Measurements from ENCODE around the gene OSBPL1A.

OSBPL1A gene

DNA sequence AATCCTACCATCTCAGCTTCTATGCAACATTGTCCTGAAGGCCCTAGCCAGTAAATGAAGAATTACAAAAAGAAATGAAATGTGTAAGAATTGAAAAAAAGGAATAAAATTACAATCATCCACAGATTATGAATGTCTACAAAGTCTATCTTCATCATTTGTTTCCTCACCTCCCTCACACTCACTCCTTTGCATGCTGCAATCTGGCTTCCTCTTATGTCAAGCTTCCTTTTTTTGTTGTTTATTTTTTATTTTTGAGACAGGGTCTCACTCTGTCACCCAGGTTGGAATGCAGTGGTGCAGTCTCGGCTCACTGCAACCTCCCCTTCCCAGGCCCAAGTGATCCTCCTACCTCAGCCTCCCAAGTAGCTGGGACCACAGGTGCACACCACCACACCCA lies 129.7 kb downstream of the OSBPL1A start:
- DNase-seq (ENCODE audit: low spot score) = no peak

GRCh38 chr18:24266131-24266530 lies 131.5 kb downstream of the OSBPL1A start:
- no peak for DNase-seq (ENCODE audit: low spot score)

GRCh38 chr18:24265502-24266064 lies 132.0 kb downstream of the OSBPL1A start:
- DNase-seq (ENCODE audit: low spot score) = no peak

DNA sequence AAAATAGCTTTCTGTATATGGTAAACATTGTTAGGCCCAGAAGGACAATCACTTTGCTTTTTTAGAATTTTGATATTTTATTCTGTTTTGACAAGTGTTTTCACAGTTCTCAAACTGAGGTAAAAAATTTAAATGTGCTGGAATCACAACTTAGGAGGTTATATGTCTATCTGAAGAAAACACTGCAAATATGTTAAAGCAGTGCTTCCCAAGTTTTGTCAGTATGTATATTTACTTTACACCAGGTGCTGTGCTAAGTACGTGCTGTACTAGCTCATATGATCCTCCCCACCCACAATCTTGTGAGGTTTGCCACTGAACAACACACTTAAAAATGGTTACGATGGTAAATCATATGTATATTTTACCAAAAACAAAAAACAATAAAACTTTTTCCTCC lies 134.6 kb downstream of the OSBPL1A start:
- DNase-seq (ENCODE audit: low spot score) = no peak

- no peak for DNase-seq (ENCODE audit: low spot score)
These were observed 135.5 kb downstream of the OSBPL1A start for GRCh38 chr18:24262087-24262486.

DNA sequence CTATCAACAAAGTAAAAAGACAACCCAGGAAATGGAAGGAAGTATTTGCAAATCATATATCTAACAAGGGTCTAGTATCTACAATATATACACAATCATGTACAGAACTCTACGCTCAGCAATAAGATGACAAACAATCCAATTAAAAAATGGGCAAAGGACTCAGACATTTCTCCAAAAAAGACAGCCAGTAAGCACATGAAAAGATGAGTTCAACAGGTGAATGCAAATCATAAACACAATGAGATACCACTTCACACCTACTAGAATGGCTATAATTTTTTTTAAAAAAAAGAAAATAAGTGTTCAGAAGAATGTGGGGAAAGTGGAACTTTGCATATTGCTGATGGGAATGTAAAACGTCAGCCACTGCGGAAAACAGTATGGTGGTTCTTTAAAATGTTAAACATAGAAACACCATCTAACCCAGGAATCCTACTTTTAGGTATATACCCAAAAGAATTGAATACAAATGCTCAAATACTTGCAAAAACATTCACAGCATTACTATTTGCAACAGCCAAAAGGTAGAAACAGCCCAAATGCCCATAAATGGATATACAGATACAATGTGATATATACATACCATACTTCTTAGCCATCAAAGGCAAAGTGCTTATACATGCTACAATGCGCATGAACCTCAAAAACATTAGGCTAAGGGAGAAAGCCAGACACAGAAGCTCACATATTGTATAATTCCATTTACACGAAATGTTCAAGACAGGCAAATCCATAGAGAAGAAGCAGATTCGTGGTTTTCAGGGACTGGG lies 137.6 kb downstream of the OSBPL1A start:
- DNase-seq (ENCODE audit: low spot score) = no peak

GRCh38 chr18:24254071-24254470 lies 143.6 kb downstream of the OSBPL1A start:
- DNase-seq (ENCODE audit: low spot score) = no peak

GRCh38 chr18:24249716-24250115 lies 147.9 kb downstream of the OSBPL1A start:
- DNase-seq (ENCODE audit: low spot score) = no peak

DNA sequence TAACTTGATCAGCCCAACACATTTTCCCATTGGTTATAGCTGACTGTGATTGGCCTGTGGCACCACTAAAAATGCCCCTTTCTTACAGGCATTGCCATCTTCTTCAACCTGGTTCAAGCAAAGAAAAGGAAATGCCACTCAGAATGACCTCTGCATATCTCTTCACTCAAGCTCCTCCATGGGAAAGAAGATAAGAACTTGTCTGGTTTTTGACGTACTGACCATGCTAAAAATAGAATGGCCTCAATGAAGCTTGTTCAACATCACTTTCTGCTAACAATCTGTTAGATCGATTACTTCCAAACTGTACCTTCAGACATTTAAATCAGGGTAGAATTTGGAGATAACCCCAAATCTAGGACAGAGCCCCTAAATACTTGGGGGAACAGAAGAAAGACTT lies 149.3 kb downstream of the OSBPL1A start:
- no peak for DNase-seq (ENCODE audit: low spot score)

- no peak for DNase-seq (ENCODE audit: low spot score)
These were observed 151.5 kb downstream of the OSBPL1A start for GRCh38 chr18:24246143-24246542.

- no peak for DNase-seq (ENCODE audit: low spot score)
These were observed 152.9 kb downstream of the OSBPL1A start for GRCh38 chr18:24244698-24245097.

- no peak for DNase-seq (ENCODE audit: low spot score)
These were observed 153.9 kb downstream of the OSBPL1A start for GRCh38 chr18:24243677-24244076.

- no peak for DNase-seq (ENCODE audit: low spot score)
These were observed 158.3 kb downstream of the OSBPL1A start for GRCh38 chr18:24239341-24239740.

DNA sequence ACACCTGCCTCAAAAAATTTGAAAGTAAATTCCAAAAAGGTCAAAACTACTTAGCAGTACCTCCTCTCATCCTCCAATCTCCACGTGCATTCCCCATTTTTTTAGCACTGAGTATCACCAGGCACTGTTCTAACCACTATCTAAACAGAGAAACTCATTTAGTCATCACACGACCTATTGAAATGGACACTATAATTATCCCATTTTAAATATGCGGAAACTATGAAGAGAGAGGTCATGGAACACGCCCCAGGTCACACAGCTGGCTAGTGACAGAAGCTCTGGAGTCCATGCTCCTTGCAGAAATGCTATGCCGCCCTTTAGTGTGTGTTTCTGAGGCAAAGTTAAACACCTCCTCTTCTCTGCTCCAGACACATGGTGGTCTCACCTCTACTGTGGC lies 159.2 kb downstream of the OSBPL1A start:
- no peak for DNase-seq (ENCODE audit: low spot score)

GRCh38 chr18:24234850-24235418 lies 162.7 kb downstream of the OSBPL1A start:
- DNase-seq (ENCODE audit: low spot score) = no peak

DNA sequence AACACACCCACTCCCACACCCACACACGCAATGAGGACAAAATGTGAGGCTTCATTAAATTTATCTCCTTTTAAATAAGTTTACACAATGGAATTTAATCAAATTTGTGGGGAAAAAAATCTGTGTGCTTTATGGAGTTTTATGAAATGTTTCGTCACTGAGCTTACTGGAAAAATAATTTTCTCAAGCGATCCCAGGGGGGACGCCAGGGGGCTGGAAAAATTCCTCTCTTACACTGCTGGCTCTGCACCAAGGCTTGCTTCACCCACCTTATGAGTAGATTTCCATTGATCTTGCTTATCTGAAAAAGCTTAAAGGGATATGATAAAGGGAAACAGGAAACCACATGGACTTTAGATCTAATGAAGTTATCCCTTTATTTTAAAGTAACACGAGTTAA lies 163.3 kb downstream of the OSBPL1A start:
- no peak for DNase-seq (ENCODE audit: low spot score)

GRCh38 chr18:24232800-24233199 lies 164.8 kb downstream of the OSBPL1A start:
- DNase-seq (ENCODE audit: low spot score) = no peak

DNA sequence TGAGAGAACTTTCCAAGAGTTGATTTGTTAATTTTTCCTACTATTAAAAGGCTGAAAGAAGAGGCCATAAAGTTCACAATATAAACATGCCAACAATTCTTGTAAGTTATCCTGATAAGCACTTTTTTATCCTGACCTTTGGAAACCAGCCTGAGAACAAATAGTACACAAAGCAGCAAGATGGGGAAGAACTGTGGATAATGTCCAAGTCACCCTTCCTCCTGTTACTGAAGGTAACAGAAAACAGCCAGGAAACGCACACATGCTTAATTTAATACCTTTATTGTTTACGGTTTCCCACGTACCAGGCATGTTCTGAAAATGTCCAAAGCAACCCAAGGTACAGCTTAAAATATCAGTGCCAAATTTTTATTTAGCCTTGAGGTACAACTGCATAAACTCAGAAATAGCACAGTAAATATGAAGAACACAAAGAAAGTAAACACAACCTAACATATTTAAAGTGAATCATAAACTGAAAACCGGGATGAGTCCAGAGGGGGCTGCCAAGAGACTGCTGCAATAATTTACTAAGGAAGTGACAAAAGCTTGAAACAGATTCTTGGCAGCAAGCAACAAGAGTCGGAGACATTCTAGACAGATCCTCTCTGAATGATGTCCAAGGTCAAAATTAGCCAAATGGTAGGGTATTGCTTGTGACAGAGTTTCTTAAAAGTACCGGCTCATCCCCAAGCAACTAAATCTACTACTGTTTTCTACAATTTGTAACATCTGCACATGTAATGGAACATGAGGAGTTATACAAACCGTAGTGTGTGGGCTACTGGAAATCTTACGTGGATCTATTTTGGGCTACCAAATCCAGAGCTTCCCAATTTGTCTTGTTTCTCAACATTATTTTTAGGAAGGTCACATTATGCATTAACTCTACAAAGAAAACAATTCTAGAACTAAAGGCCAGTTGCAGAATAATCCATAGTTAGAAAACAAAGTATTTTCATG lies 165.6 kb downstream of the OSBPL1A start:
- DNase-seq (ENCODE audit: low spot score) = peak; percentile 18

DNA sequence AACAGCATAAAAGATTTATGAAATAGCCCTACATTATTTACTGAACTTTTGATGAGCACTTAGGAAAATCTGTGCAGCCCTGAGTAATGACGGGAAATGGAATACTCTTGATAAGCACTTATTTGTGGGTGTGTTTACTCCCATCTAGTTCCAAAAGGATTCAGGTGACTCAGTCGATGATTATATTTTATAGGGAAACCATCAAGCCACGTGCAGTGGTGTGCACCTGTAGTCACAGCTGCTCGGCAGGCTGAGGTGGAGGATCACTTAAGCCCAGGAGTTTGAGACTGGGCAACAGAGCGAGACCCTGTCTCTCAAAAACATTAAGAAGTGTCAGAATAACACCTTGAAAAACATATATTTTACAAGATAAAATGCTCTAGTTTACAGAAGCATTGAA lies 166.9 kb downstream of the OSBPL1A start:
- DNase-seq (ENCODE audit: low spot score) = no peak

GRCh38 chr18:24228667-24229041 lies 169.0 kb downstream of the OSBPL1A start:
- no peak for DNase-seq (ENCODE audit: low spot score)

DNA sequence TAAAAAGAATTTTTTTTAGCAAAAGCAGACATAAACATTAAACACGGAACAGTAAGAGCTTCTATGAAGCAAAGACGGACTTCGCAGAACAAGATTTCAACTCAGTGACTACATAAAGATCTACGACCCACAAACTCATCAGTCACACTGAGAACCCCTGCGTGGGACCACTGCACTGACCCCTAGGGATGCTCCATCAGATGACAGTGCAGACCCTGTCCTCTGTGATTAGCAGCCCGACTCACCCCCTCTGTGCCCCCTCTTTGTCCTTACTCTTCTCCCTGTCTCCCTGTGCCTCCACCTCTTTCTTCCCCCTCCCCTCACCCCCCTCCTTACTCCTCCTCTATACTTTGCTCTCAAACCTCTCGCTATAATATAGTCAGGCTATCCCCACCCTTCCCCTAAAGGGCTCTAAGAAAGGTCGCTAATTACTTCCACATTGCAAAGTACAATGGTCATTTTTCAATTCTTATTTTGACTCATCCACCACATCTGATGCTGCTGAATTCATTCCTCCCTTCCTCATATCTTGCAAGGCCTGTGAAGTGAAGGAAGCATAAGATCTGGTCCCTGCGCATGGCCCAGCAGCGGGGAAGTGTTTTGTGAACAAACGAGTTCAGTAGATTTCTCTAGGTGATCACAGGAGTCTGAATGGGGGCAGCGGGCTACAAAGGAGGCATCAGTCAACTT lies 169.5 kb downstream of the OSBPL1A start:
- no peak for DNase-seq (ENCODE audit: low spot score)

- no peak for DNase-seq (ENCODE audit: low spot score)
These were observed 177.3 kb downstream of the OSBPL1A start for GRCh38 chr18:24220318-24220688.

Measured in cerebellar cortex (tissue), 1 donor.